Sigmoid colon (tissue), 4 donors: ENCODE measurements around the gene SPOCK2.

Source experiments
- CTCF ChIP-seq, 4 experiments: fragments of 450-650 bp in 3 of 4; fragments of 200-600 bp in 1 of 4; IDR thresholded peaks; one replicate each; pipeline ENCODE4 v1.5.1; 2016 to 2019; ENCODE audit warnings: antibody characterized with exemption in 4 of 4, mild to moderate bottlenecking in 3 of 4, moderate library complexity in 2 of 4
- POLR2A ChIP-seq, 2 donors: fragments of 450-650 bp; IDR thresholded peaks; one replicate each; pipeline ENCODE4 v1.6.1; 2016; ENCODE audit warnings: antibody characterized with exemption in 2 of 2, mild to moderate bottlenecking in 2 of 2, moderate library complexity in 2 of 2
- POLR2AphosphoS5 ChIP-seq, 4 donors: sonication (generic); formaldehyde crosslinking; IDR thresholded peaks; one replicate each; pipeline ENCODE4 v1.6.1; 2017; ENCODE audit warnings: antibody characterized with exemption in 4 of 4

GRCh38 chr10:72061491-72061890, 26.9 kb downstream of the SPOCK2 start:
- no peak for TF ChIP-seq CTCF (IDR thresholded peaks at IDR 0.05)
- TF ChIP-seq POLR2AphosphoS5 (IDR thresholded peaks at IDR 0.05): no peak
- TF ChIP-seq POLR2A (IDR thresholded peaks at IDR 0.05): no peak
